Astrocyte (in vitro differentiated cells and primary cell): ENCODE measurements around the gene RNU6-8. TPM values are rescaled to one million over a fixed set of nuclear protein-coding genes. Genes with fewer than 3 reads are reported as not detected.
A peak's percentile ranks its signal among the peaks of the same experiment; 100 is the strongest.

Source experiments
- DNase-seq: peaks from one replicate; pipeline ENCODE4 v3.0.0-alpha.2; 2010; ENCODE audit warnings: low read depth
- FAIRE-seq: peaks from 2 replicates; lab custom pipeline; 2011; peaks lifted over from hg19 to GRCh38; lab: Jason Lieb, UNC
- H2AFZ ChIP-seq: 2 replicates; pipeline ENCODE4 v1.6.0; 2012; ENCODE audit warnings: low read depth, low read length, inconsistent platforms
- H3K27ac ChIP-seq: 2 replicates; pipeline ENCODE4 v1.5.1; 2011; ENCODE audit warnings: low read depth, low read length, inconsistent platforms
- H3K27me3 ChIP-seq: 2 replicates; pipeline ENCODE4 v1.6.0; 2011; ENCODE audit warnings: low read length, inconsistent platforms; ENCODE audit not compliant: insufficient read depth
- H3K36me3 ChIP-seq: 2 replicates; pipeline ENCODE4 v1.5.1; 2011; ENCODE audit warnings: low read length, inconsistent platforms; ENCODE audit not compliant: insufficient read depth
- H3K4me1 ChIP-seq: 2 replicates; pipeline ENCODE4 v1.5.1; 2011; ENCODE audit warnings: low read length, inconsistent platforms; ENCODE audit not compliant: insufficient read depth
- H3K4me2 ChIP-seq: 2 replicates; pipeline ENCODE4 v1.6.0; 2012; ENCODE audit warnings: low read length, inconsistent platforms
- H3K4me3 ChIP-seq: 2 replicates; pipeline ENCODE4 v1.5.1; 2011; ENCODE audit warnings: low read depth, mild to moderate bottlenecking, low read length, inconsistent platforms; ENCODE audit not compliant: insufficient read depth
- H3K79me2 ChIP-seq: 2 replicates; pipeline ENCODE4 v1.6.0; 2012; ENCODE audit warnings: mild to moderate bottlenecking, low read length, inconsistent platforms; ENCODE audit not compliant: insufficient read depth
- H3K9ac ChIP-seq: 2 replicates; pipeline ENCODE4 v1.6.0; 2012; ENCODE audit warnings: mild to moderate bottlenecking, low read length, inconsistent platforms
- H3K9me3 ChIP-seq: 2 replicates; pipeline ENCODE4 v1.5.1; 2012; ENCODE audit warnings: low read depth, mild to moderate bottlenecking, low read length, inconsistent platforms; ENCODE audit not compliant: insufficient read depth
- H4K20me1 ChIP-seq: 2 replicates; pipeline ENCODE4 v1.6.0; 2012; ENCODE audit warnings: low read length, inconsistent platforms; ENCODE audit not compliant: insufficient read depth
- H3K27ac Mint-ChIP-seq: one replicate; pipeline ENCODE4 v1.8.0; 2021; ENCODE audit warnings: mild to moderate bottlenecking, mixed read lengths; ENCODE audit not compliant: unreplicated experiment
- H3K27me3 Mint-ChIP-seq: one replicate; pipeline ENCODE4 v1.8.0; 2021; ENCODE audit warnings: low read depth, mixed read lengths; ENCODE audit not compliant: unreplicated experiment
- H3K36me3 Mint-ChIP-seq: one replicate; pipeline ENCODE4 v1.8.0; 2021; ENCODE audit warnings: low read depth, mixed read lengths; ENCODE audit not compliant: unreplicated experiment
- H3K4me1 Mint-ChIP-seq: one replicate; pipeline ENCODE4 v1.8.0; 2021; ENCODE audit warnings: low read depth, mixed read lengths; ENCODE audit not compliant: unreplicated experiment
- H3K4me3 Mint-ChIP-seq: one replicate; pipeline ENCODE4 v1.8.0; 2021; ENCODE audit warnings: mild to moderate bottlenecking, moderate library complexity, mixed read lengths; ENCODE audit not compliant: unreplicated experiment
- H3K9me3 Mint-ChIP-seq: one replicate; pipeline ENCODE4 v1.8.0; 2021; ENCODE audit warnings: mild to moderate bottlenecking, mixed read lengths; ENCODE audit not compliant: unreplicated experiment
- CTCF ChIP-seq: IDR thresholded peaks from 2 replicates; pipeline ENCODE4 v1.5.1; 2011; ENCODE audit warnings: low read depth, mild to moderate bottlenecking, inconsistent platforms, low read length, moderate library complexity; ENCODE audit not compliant: insufficient read depth
- EZH2 ChIP-seq: IDR thresholded peaks from 2 replicates; pipeline ENCODE4 v1.6.1; 2012; ENCODE audit warnings: mild to moderate bottlenecking, low read length, inconsistent platforms; ENCODE audit not compliant: insufficient read depth
- total RNA-seq: library from RNA; stranded (reverse); gene quantifications from 2 replicates; pipeline ENCODE4 v1.2.1, GENCODE V29; 2021

RNU6-8 gene
- total RNA-seq, 1 donor from 2014 or later, result not detected

- H3K4me3 ChIP-seq, result no peak overlapping the region
- FAIRE-seq, result no peak
- peaks cover 8% of the 10 kb centered on the region for H3K4me1 Mint-ChIP-seq
- H2AFZ ChIP-seq, result no peak overlapping the region
- H3K27me3 Mint-ChIP-seq, result no peaks in the 10 kb centered on the region
- no peaks in the 10 kb centered on the region for H4K20me1 ChIP-seq
- no peak overlapping the region for H3K27ac ChIP-seq
- no peaks in the 10 kb centered on the region for H3K4me1 ChIP-seq
- H3K9me3 Mint-ChIP-seq, result no peaks in the 10 kb centered on the region
- H3K4me3 Mint-ChIP-seq, result no peak overlapping the region
- no peaks in the 10 kb centered on the region for H3K9me3 ChIP-seq
- no peaks in the 10 kb centered on the region for H3K79me2 ChIP-seq
- TF ChIP-seq CTCF, result no peak
- no peak for TF ChIP-seq EZH2
- H3K27me3 ChIP-seq, result no peaks in the 10 kb centered on the region
- H3K27ac Mint-ChIP-seq, result no peak overlapping the region
- H3K36me3 ChIP-seq, result no peaks in the 10 kb centered on the region
- H3K36me3 Mint-ChIP-seq, result no peaks in the 10 kb centered on the region
- no peak overlapping the region for H3K4me2 ChIP-seq
- DNase-seq, result no peak
- no peak overlapping the region for H3K9ac ChIP-seq
Observed at GRCh38 chr14:32169191-32169590, 33.9 kb downstream of the RNU6-8 start.

- Histone ChIP-seq H3K36me3 (no peaks in the 10 kb centered on the region), H3K4me2 (no peak overlapping the region), H3K9me3 (no peaks in the 10 kb centered on the region), H3K27me3 (no peaks in the 10 kb centered on the region), H3K9ac (no peak overlapping the region), H3K4me3 (no peak overlapping the region), H3K79me2 (no peaks in the 10 kb centered on the region), H3K4me1 (no peaks in the 10 kb centered on the region), H3K27ac (no peak overlapping the region), H2AFZ (no peak overlapping the region), H4K20me1 (no peaks in the 10 kb centered on the region)
- Mint-ChIP-seq H3K4me3 (no peak overlapping the region), H3K36me3 (no peaks in the 10 kb centered on the region), H3K27ac (no peak overlapping the region), H3K27me3 (no peaks in the 10 kb centered on the region), H3K9me3 (no peaks in the 10 kb centered on the region), H3K4me1 (peaks cover 8% of the 10 kb centered on the region)
- FAIRE-seq (no peak), DNase-seq (peak; percentile 33)
- TF ChIP-seq EZH2, result no peak
- TF ChIP-seq CTCF, result no peak
Observed at GRCh38 chr14:32167907-32168306, 35.2 kb downstream of the RNU6-8 start.

- Histone ChIP-seq H3K9me3 (no peaks in the 10 kb centered on the region), H3K36me3 (no peaks in the 10 kb centered on the region), H3K27me3 (no peaks in the 10 kb centered on the region), H2AFZ (no peak overlapping the region), H3K4me1 (no peaks in the 10 kb centered on the region), H4K20me1 (no peaks in the 10 kb centered on the region), H3K4me2 (no peak overlapping the region), H3K79me2 (no peaks in the 10 kb centered on the region), H3K27ac (no peak overlapping the region), H3K9ac (no peak overlapping the region), H3K4me3 (no peak overlapping the region)
- Mint-ChIP-seq H3K27me3 (no peaks in the 10 kb centered on the region), H3K36me3 (no peaks in the 10 kb centered on the region), H3K4me3 (no peak overlapping the region), H3K27ac (no peak overlapping the region), H3K9me3 (no peaks in the 10 kb centered on the region), H3K4me1 (peaks cover 8% of the 10 kb centered on the region)
- FAIRE-seq (no peak), DNase-seq (no peak)
- TF ChIP-seq CTCF (no peak), EZH2 (no peak)
Observed at GRCh38 chr14:32166924-32167323, 36.1 kb downstream of the RNU6-8 start.
